ENCODE measurements around the gene MR1. TPM values are rescaled to one million over a fixed set of nuclear protein-coding genes. Genes with fewer than 3 reads are reported as not detected.
"Not testable (repeated sequence)": the region's sequence is repeated elsewhere in the genome, so short reads cannot be mapped to it uniquely, and the experiment has no call there.

The MR1 gene
- total RNA-seq, 1 experiment from 2014 or later: 8.3 TPM

GRCh38 chr1:181023265-181024057 lies 10.3 kb upstream of the MR1 start:
- no peak for DNase-seq (ENCODE audit: low spot score)
- in situ Hi-C loops (cut with HindIII; ENCODE audit: low sequenced_read_pairs): no loop called here

- in situ Hi-C loops (cut with HindIII; ENCODE audit: low sequenced_read_pairs): no loop called here
- DNase-seq (ENCODE audit: low spot score): no peak
Measured at GRCh38 chr1:181028196-181028595, 5.6 kb upstream of the MR1 start.

GRCh38 chr1:181028615-181029014 lies 5.2 kb upstream of the MR1 start:
- no peak for DNase-seq (ENCODE audit: low spot score)
- in situ Hi-C loops (cut with HindIII; ENCODE audit: low sequenced_read_pairs): no loop called here

- no peak for DNase-seq (ENCODE audit: low spot score)
- in situ Hi-C loops (cut with HindIII; ENCODE audit: low sequenced_read_pairs): loop anchor here (10.0 kb wide), 1 partner anchor 132 kb away; no protein-coding TSS in a partner anchor
Measured at GRCh38 chr1:181032535-181032934, 1.2 kb upstream of the MR1 start.

GRCh38 chr1:181033128-181033798 lies 520 bp upstream of the MR1 start:
- in situ Hi-C loops (cut with HindIII; ENCODE audit: low sequenced_read_pairs): loop anchor here (10.0 kb wide), 1 partner anchor 132 kb away; no protein-coding TSS in a partner anchor
- peak; percentile 26 for DNase-seq (ENCODE audit: low spot score)

- in situ Hi-C loops (cut with HindIII; ENCODE audit: low sequenced_read_pairs): loop anchor here (5.0 to 10.0 kb wide), 2 partner anchors 57 to 130 kb away; no protein-coding TSS in a partner anchor
- not testable (repeated sequence) for DNase-seq (ENCODE audit: low spot score)
Measured at GRCh38 chr1:181035210-181035609, 1.4 kb downstream of the MR1 start.

- in situ Hi-C loops (cut with HindIII; ENCODE audit: low sequenced_read_pairs): loop anchor here (5.0 to 10.0 kb wide), 2 partner anchors 56 to 129 kb away; no protein-coding TSS in a partner anchor
- no peak for DNase-seq (ENCODE audit: low spot score)
Measured at GRCh38 chr1:181036107-181036836, 2.5 kb downstream of the MR1 start.

GRCh38 chr1:181037386-181037785 lies 3.6 kb downstream of the MR1 start:
- no peak for DNase-seq (ENCODE audit: low spot score)
- in situ Hi-C loops (cut with HindIII; ENCODE audit: low sequenced_read_pairs): loop anchor here (5.0 to 10.0 kb wide), 2 partner anchors 55 to 127 kb away; no protein-coding TSS in a partner anchor

GRCh38 chr1:181038399-181038873 lies 4.7 kb downstream of the MR1 start:
- DNase-seq (ENCODE audit: low spot score): peak; percentile 35

GRCh38 chr1:181040284-181040865 lies 6.6 kb downstream of the MR1 start:
- in situ Hi-C loops (cut with HindIII; ENCODE audit: low sequenced_read_pairs): no loop called here
- no peak for DNase-seq (ENCODE audit: low spot score)

More at GRCh38 chr1:181038399-181038873, 4.7 kb downstream of the MR1 start:
- in situ Hi-C loops (cut with HindIII; ENCODE audit: low sequenced_read_pairs): loop anchor here (5.0 to 10.0 kb wide), 2 partner anchors 54 to 126 kb away; no protein-coding TSS in a partner anchor

GRCh38 chr1:181043025-181043888 lies 9.5 kb downstream of the MR1 start:
- no peak for DNase-seq (ENCODE audit: low spot score)
- in situ Hi-C loops (cut with HindIII; ENCODE audit: low sequenced_read_pairs): no loop called here

- in situ Hi-C loops (cut with HindIII; ENCODE audit: low sequenced_read_pairs): no loop called here
- no peak for DNase-seq (ENCODE audit: low spot score)
Measured at GRCh38 chr1:181044449-181044966, 10.7 kb downstream of the MR1 start.

GRCh38 chr1:181045946-181046345 lies 12.2 kb downstream of the MR1 start:
- in situ Hi-C loops (cut with HindIII; ENCODE audit: low sequenced_read_pairs); DNase-seq (ENCODE audit: low spot score): not testable (repeated sequence)

- no peak for DNase-seq (ENCODE audit: low spot score)
- in situ Hi-C loops (cut with HindIII; ENCODE audit: low sequenced_read_pairs): no loop called here
Measured at GRCh38 chr1:181049378-181049777, 15.6 kb downstream of the MR1 start.

GRCh38 chr1:181050922-181051321 lies 17.1 kb downstream of the MR1 start:
- DNase-seq (ENCODE audit: low spot score): no peak
- in situ Hi-C loops (cut with HindIII; ENCODE audit: low sequenced_read_pairs): no loop called here

GRCh38 chr1:181056560-181056959 lies 22.8 kb downstream of the MR1 start:
- in situ Hi-C loops (cut with HindIII; ENCODE audit: low sequenced_read_pairs): no loop called here
- no peak for DNase-seq (ENCODE audit: low spot score)

- no peak for DNase-seq (ENCODE audit: low spot score)
- in situ Hi-C loops (cut with HindIII; ENCODE audit: low sequenced_read_pairs): no loop called here
Measured at GRCh38 chr1:181057079-181057478, 23.3 kb downstream of the MR1 start.

GRCh38 chr1:181059435-181059834 lies 25.7 kb downstream of the MR1 start:
- in situ Hi-C loops (cut with HindIII; ENCODE audit: low sequenced_read_pairs): no loop called here

More at GRCh38 chr1:181059435-181059834, 25.7 kb downstream of the MR1 start:
- no peak for DNase-seq (ENCODE audit: low spot score)

Data from G401 (cell line).